ENCODE data around the gene AHRR. TPM values are rescaled to one million over a fixed set of nuclear protein-coding genes. Genes with fewer than 3 reads are reported as not detected.
A peak's percentile ranks its signal among the peaks of the same experiment; 100 is the strongest.

Gene AHRR
- total and polyA plus RNA-seq, 10 of the 15 experiments (the other 5 are each of a cell fraction or from before 2014, with no cell fraction given): 0.90 to 35.2 (median 19.2) TPM

GRCh38 chr5:322281-322941 is 897 bp downstream of the AHRR start (continued):
- no peak for TF ChIP-seq NFIC (IDR thresholded peaks at IDR 0.05; ENCODE audit: low read depth, low read length)
- TF ChIP-seq CHD1 (IDR thresholded peaks at IDR 0.05; ENCODE audit: low read depth, low read length): peak; percentile 39; the same call in 1 of the 2 replicates
- no peak; the same call in 1 of the 2 replicates for TF ChIP-seq SMAD5 (IDR thresholded peaks at IDR 0.05; ENCODE audit: low read depth)
- TF ChIP-seq ZBTB11 (CRISPR knock-in tag; IDR thresholded peaks at IDR 0.05): no peak
- no peak for TF ChIP-seq CTCF (IDR thresholded peaks at IDR 0.05 in 2 of 3, conservative IDR thresholded peaks at IDR 0.05 in 1 of 3; ENCODE audit: control insufficient read depth in 2 of 3, extremely low read depth in 1 of 3, insufficient read depth in 1 of 3, low read depth in 3 of 3, low read length in 3 of 3)
- TF ChIP-seq ZNF207 (IDR thresholded peaks at IDR 0.05; ENCODE audit: borderline replicate concordance): no peak
- TF ChIP-seq CEBPB (IDR thresholded peaks at IDR 0.05; ENCODE audit: borderline replicate concordance in 1 of 2, low read depth in 2 of 2, low read length in 2 of 2): no peak
- no peak for TF ChIP-seq EP300 (IDR thresholded peaks at IDR 0.05; ENCODE audit: borderline replicate concordance in 1 of 2, control insufficient read depth in 1 of 2, low read depth in 2 of 2, low read length in 2 of 2)
- no peak for TF ChIP-seq BMI1 (IDR thresholded peaks at IDR 0.05; ENCODE audit: borderline replicate concordance)
- no peak for TF ChIP-seq SUZ12 (IDR thresholded peaks at IDR 0.05; ENCODE audit: unreplicated experiment)
- no peak for TF ChIP-seq BCLAF1 (IDR thresholded peaks at IDR 0.05)
- TF ChIP-seq TCF7 (IDR thresholded peaks at IDR 0.05; ENCODE audit: borderline replicate concordance): no peak
- TF ChIP-seq STAT1 (conservative IDR thresholded peaks at IDR 0.05): no peak
- TF ChIP-seq KLF5 (IDR thresholded peaks at IDR 0.05; ENCODE audit: partially characterized antibody): no peak
- TF ChIP-seq ZBTB4 (CRISPR knock-in tag; IDR thresholded peaks at IDR 0.05): no peak
- TF ChIP-seq ETV6 (conservative IDR thresholded peaks at IDR 0.05 in 1 of 2, IDR thresholded peaks at IDR 0.05 in 1 of 2; ENCODE audit: borderline replicate concordance in 1 of 2, low read depth in 1 of 2): no peak
- no peak for TF ChIP-seq RAD21 (IDR thresholded peaks at IDR 0.05; ENCODE audit: insufficient read depth, low read depth, low read length)

All from GM12878 (cell line).